CD14-positive monocyte (primary cell): Measurements from ENCODE around the gene ACSBG1. TPM values are rescaled to one million over a fixed set of nuclear protein-coding genes. Genes with fewer than 3 reads are reported as not detected.

Experiments used
- DNase-seq, 3 donors: peaks; one replicate each; pipeline ENCODE4 v3.0.0-alpha.2; 2011 to 2022
- H2AFZ ChIP-seq: 2 replicates; pipeline ENCODE4 v1.6.0; 2012; ENCODE audit warnings: mild to moderate bottlenecking, low read depth, low read length, inconsistent platforms; ENCODE audit not compliant: insufficient read depth, poor library complexity, severe bottlenecking
- H3K27ac ChIP-seq, 2 donors: 1 replicate in 1 of 2; 2 replicates in 1 of 2; pipeline ENCODE4 v1.5.1; 2012 to 2013; ENCODE audit warnings: low read length in 2 of 2, control low read depth in 1 of 2, inconsistent platforms in 1 of 2, low read depth in 1 of 2, mild to moderate bottlenecking in 1 of 2
- H3K27me3 ChIP-seq, 2 donors: one replicate each; pipeline versions ENCODE4 v1.6.0 to v1.6.1; 2011 to 2013; ENCODE audit warnings: low read length in 2 of 2; ENCODE audit not compliant: control insufficient read depth in 2 of 2, insufficient read depth in 2 of 2
- H3K36me3 ChIP-seq, 2 donors: replicated peaks in 1 of 2; 1 replicate in 1 of 2; 2 replicates in 1 of 2; pipeline versions ENCODE4 v1.5.1 to v1.6.1; 2012 to 2013; ENCODE audit warnings: low read length in 2 of 2, control low read depth in 1 of 2, inconsistent platforms in 1 of 2, mild to moderate bottlenecking in 1 of 2; ENCODE audit not compliant: insufficient read depth in 2 of 2, control insufficient read depth in 1 of 2
- H3K4me1 ChIP-seq, 2 donors: 1 replicate in 1 of 2; 2 replicates in 1 of 2; pipeline versions ENCODE4 v1.5.1 to v1.6.1; 2012 to 2013; ENCODE audit warnings: low read length in 2 of 2, control low read depth in 1 of 2, inconsistent platforms in 1 of 2, mild to moderate bottlenecking in 1 of 2, moderate library complexity in 1 of 2; ENCODE audit not compliant: insufficient read depth in 2 of 2, control insufficient read depth in 1 of 2
- H3K4me2 ChIP-seq: replicated peaks from 2 replicates; pipeline ENCODE3; 2012; ENCODE audit warnings: low read length, moderate library complexity, mild to moderate bottlenecking; ENCODE audit not compliant: poor library complexity, severe bottlenecking; ENCODE audit errors: extremely low read depth
- H3K4me3 ChIP-seq, 3 experiments: fragments of 200-600 bp in 1 of 3; sonication (generic) in 1 of 3; replicated peaks in 1 of 3; 1 replicate in 2 of 3; 2 replicates in 1 of 3; pipeline ENCODE4 v1.5.1; 2011 to 2013; ENCODE audit warnings: low read length in 3 of 3, mild to moderate bottlenecking in 3 of 3, control low read depth in 2 of 3, low read depth in 2 of 3, inconsistent platforms in 1 of 3, moderate library complexity in 1 of 3
- H3K79me2 ChIP-seq: 2 replicates; pipeline ENCODE4 v1.6.0; 2012; ENCODE audit warnings: mild to moderate bottlenecking, control low read depth, inconsistent platforms, low read length, moderate library complexity; ENCODE audit not compliant: insufficient read depth
- H3K9ac ChIP-seq: 2 replicates; pipeline ENCODE4 v1.6.0; 2017; ENCODE audit warnings: low read length, mild to moderate bottlenecking; ENCODE audit not compliant: insufficient read depth, poor library complexity, severe bottlenecking
- H3K9me3 ChIP-seq, 2 donors: replicated peaks in 1 of 2; 1 replicate in 1 of 2; 2 replicates in 1 of 2; pipeline versions ENCODE4 v1.5.1 to v1.6.1; 2012 to 2013; ENCODE audit warnings: low read length in 2 of 2, control low read depth in 1 of 2; ENCODE audit not compliant: control insufficient read depth in 1 of 2, insufficient read depth in 1 of 2
- H4K20me1 ChIP-seq: 2 replicates; pipeline ENCODE4 v1.6.0; 2012; ENCODE audit warnings: mild to moderate bottlenecking, low read length, control low read depth, moderate library complexity; ENCODE audit not compliant: insufficient read depth
- H3K27ac Mint-ChIP-seq, 7 donors: one replicate each; pipeline ENCODE4 v1.8.0; 2020; ENCODE audit warnings: mild to moderate bottlenecking in 7 of 7, mixed read lengths in 7 of 7, moderate library complexity in 6 of 7, inconsistent platforms in 2 of 7
- H3K27me3 Mint-ChIP-seq, 3 donors: one replicate each; pipeline ENCODE4 v1.8.0; 2021 to 2022; ENCODE audit warnings: low read depth in 3 of 3, mild to moderate bottlenecking in 3 of 3, mixed read lengths in 3 of 3, moderate library complexity in 3 of 3, inconsistent platforms in 1 of 3
- H3K36me3 Mint-ChIP-seq, 2 donors: one replicate each; pipeline ENCODE4 v1.8.0; 2020; ENCODE audit warnings: mixed read lengths in 2 of 2, inconsistent platforms in 1 of 2, mild to moderate bottlenecking in 1 of 2
- H3K4me1 Mint-ChIP-seq: one replicate; pipeline ENCODE4 v1.8.0; 2020; ENCODE audit warnings: mild to moderate bottlenecking, mixed read lengths
- H3K4me3 Mint-ChIP-seq, 2 donors: one replicate each; pipeline ENCODE4 v1.8.0; 2020; ENCODE audit warnings: mild to moderate bottlenecking in 2 of 2, mixed read lengths in 2 of 2, moderate library complexity in 1 of 2
- H3K9me3 Mint-ChIP-seq, 7 donors: one replicate each; pipeline ENCODE4 v1.8.0; 2020 to 2022; ENCODE audit warnings: mixed read lengths in 7 of 7, mild to moderate bottlenecking in 6 of 7, moderate library complexity in 6 of 7, inconsistent platforms in 2 of 7
- CTCF ChIP-seq: fragments of 200-600 bp; IDR thresholded peaks from one replicate; pipeline ENCODE4 v1.8.0; 2022; ENCODE audit warnings: antibody characterized with exemption, mild to moderate bottlenecking
- WGBS: methylation state at CpG from one replicate; pipeline ENCODE4 v1.1.5; 2013; ENCODE audit warnings: missing lambda C conversion rate; ENCODE audit not compliant: insufficient coverage; 5-methylcytosine and 5-hydroxymethylcytosine counted together
- intact Hi-C, 2 donors: fragments of 100-400 bp; cut with micrococcal nuclease; formaldehyde crosslinking; loops; one replicate each; pipeline versions ENCODE4 v1.15.0 to v1.15.1; 2023
- polyA plus RNA-seq, 3 donors: library from polyadenylated mRNA; depleted of rRNA in 1 of 3; unstranded in 2 of 3; stranded (reverse) in 1 of 3; fragments of 300-500 nt in 2 of 3; fragments of >200 nt in 1 of 3; fragmentation: Illumina TruSeq in 2 of 3; gene quantifications; 1 replicate in 2 of 3; 2 replicates in 1 of 3; pipeline ENCODE4 v1.2.3, GENCODE V29; 2012 to 2021

ACSBG1 gene
- polyA plus RNA-seq, 3 donors, result 0.01 TPM; not detected in 2

- H3K79me2 ChIP-seq, result no peaks in the 10 kb centered on the region
- TF ChIP-seq CTCF, result no peak
- Mint-ChIP-seq H3K27ac (no peak overlapping the region), H3K27me3 (peaks cover 0 to 4% (median 3%) of the 10 kb centered on the region in 3 donors), H3K9me3 (no peaks in the 10 kb centered on the region), H3K4me3 (no peak overlapping the region), H3K4me1 (no peaks in the 10 kb centered on the region), H3K36me3 (no peaks in the 10 kb centered on the region)
- WGBS, result no CpG with 5 or more reads among the region's 5 CpGs
- no peaks in the 10 kb centered on the region for H3K27me3 ChIP-seq
- H3K9me3 ChIP-seq, result no peaks in the 10 kb centered on the region
- H3K4me3 ChIP-seq, result no peak overlapping the region
- no peak overlapping the region for H3K27ac ChIP-seq
- H2AFZ ChIP-seq, result no peak overlapping the region
- H3K36me3 ChIP-seq, result no peaks in the 10 kb centered on the region
- intact Hi-C loops, result no loop called here
- H3K9ac ChIP-seq, result no peak overlapping the region
- no peaks in the 10 kb centered on the region for H3K4me1 ChIP-seq
- no peak for DNase-seq
- no peaks in the 10 kb centered on the region for H4K20me1 ChIP-seq
- H3K4me2 ChIP-seq, result no peak overlapping the region
Observed at GRCh38 chr15:78210349-78210717, 24.0 kb downstream of the ACSBG1 start.

- H3K9me3 ChIP-seq, result no peaks in the 10 kb centered on the region
- no peaks in the 10 kb centered on the region for H3K36me3 Mint-ChIP-seq
- no peaks in the 10 kb centered on the region for H3K9me3 Mint-ChIP-seq
- no peaks in the 10 kb centered on the region for H3K4me1 Mint-ChIP-seq
- no peak overlapping the region for H3K4me2 ChIP-seq
- H2AFZ ChIP-seq, result no peak overlapping the region
- no peak overlapping the region for H3K9ac ChIP-seq
- no peak overlapping the region for H3K27ac Mint-ChIP-seq
- DNase-seq, result no peak
- no peaks in the 10 kb centered on the region for H3K4me1 ChIP-seq
- no peaks in the 10 kb centered on the region for H3K36me3 ChIP-seq
- no peak overlapping the region for H3K4me3 Mint-ChIP-seq
- intact Hi-C loops, result no loop called here
- 81% methylated on average over 6 of the region's 9 CpGs for WGBS
- no peak for TF ChIP-seq CTCF
- no peak overlapping the region for H3K4me3 ChIP-seq
- H3K27me3 ChIP-seq, result no peaks in the 10 kb centered on the region
- no peaks in the 10 kb centered on the region for H3K79me2 ChIP-seq
- peaks cover 0 to 4% (median 3%) of the 10 kb centered on the region in 3 donors for H3K27me3 Mint-ChIP-seq
- H4K20me1 ChIP-seq, result no peaks in the 10 kb centered on the region
- H3K27ac ChIP-seq, result no peak overlapping the region
Observed at GRCh38 chr15:78209646-78210348, 24.6 kb downstream of the ACSBG1 start.
